ENCODE results near the gene LETMD1.

- TF ChIP-seq POLR2A (IDR thresholded peaks at IDR 0.05), result no peak
- TF ChIP-seq CTCF (IDR thresholded peaks at IDR 0.05), result no peak
Measured at GRCh38 chr12:51001799-51002198, 46.3 kb upstream of the LETMD1 start.

Data from right lobe of liver (tissue), 4 donors.